Measurements from ENCODE around the gene RELT. TPM values are rescaled to one million over a fixed set of nuclear protein-coding genes. Genes with fewer than 3 reads are reported as not detected.

Gene RELT
- total RNA-seq, 1 experiment from 2014 or later, result 11.7 TPM

DNA sequence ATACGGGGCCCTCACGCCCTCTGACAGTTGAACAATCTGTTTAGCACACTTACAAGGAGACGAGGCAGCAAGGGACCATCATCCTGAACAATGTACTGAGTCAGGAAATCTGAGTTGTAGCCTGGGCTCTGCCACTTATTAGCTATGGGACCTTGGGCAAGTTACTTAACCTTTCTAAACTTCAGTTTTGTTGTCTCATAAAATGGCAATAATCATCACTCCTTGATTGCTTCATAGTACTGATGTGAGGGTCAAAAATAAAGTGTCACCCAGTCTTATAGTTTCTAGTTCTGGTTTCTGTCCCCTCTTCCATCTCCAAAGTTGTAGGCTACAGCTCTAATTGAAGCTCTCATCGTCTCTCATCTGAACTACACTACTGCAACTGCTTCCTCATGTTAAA, 46.7 kb downstream of the RELT start:
- H3K4me3 Mint-ChIP-seq (ENCODE audit: unreplicated experiment), result no peak overlapping the region
- no peaks in the 10 kb centered on the region for H3K27me3 ChIP-seq (replicated peaks; ENCODE audit: control insufficient read depth, insufficient read depth, low read length)
- H3K9me3 ChIP-seq, result no peaks in the 10 kb centered on the region
- TF ChIP-seq, protein P1, sequence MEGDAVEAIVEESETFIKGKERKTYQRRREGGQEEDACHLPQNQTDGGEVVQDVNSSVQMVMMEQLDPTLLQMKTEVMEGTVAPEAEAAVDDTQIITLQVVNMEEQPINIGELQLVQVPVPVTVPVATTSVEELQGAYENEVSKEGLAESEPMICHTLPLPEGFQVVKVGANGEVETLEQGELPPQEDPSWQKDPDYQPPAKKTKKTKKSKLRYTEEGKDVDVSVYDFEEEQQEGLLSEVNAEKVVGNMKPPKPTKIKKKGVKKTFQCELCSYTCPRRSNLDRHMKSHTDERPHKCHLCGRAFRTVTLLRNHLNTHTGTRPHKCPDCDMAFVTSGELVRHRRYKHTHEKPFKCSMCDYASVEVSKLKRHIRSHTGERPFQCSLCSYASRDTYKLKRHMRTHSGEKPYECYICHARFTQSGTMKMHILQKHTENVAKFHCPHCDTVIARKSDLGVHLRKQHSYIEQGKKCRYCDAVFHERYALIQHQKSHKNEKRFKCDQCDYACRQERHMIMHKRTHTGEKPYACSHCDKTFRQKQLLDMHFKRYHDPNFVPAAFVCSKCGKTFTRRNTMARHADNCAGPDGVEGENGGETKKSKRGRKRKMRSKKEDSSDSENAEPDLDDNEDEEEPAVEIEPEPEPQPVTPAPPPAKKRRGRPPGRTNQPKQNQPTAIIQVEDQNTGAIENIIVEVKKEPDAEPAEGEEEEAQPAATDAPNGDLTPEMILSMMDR (IDR thresholded peaks at IDR 0.05; ENCODE audit: insufficient read depth in 1 of 2, low read depth in 1 of 2, low read length in 1 of 2, severe bottlenecking in 1 of 2, unreplicated experiment in 1 of 2), result no peak
- intact Hi-C loops (cut with micrococcal nuclease; ENCODE audit: unreplicated experiment), result no loop called here
- no peaks in the 10 kb centered on the region for H3K9me3 Mint-ChIP-seq (ENCODE audit: unreplicated experiment)
- no peak overlapping the region for H3K27ac Mint-ChIP-seq (ENCODE audit: unreplicated experiment)
- no peak overlapping the region for H3K4me3 ChIP-seq (ENCODE audit: low read depth, low read length)
- no peaks in the 10 kb centered on the region for H3K4me1 Mint-ChIP-seq (ENCODE audit: low read depth, unreplicated experiment)
- DNase-seq, result no peak
- H3K27me3 Mint-ChIP-seq (ENCODE audit: insufficient read depth, unreplicated experiment), result no peaks in the 10 kb centered on the region
- H3K36me3 Mint-ChIP-seq (ENCODE audit: insufficient read depth, unreplicated experiment), result peaks cover 5% of the 10 kb centered on the region
- CTCF ChIA-PET, result interaction anchor here (0.8 to 1.3 kb wide), 4 partner anchors 8 to 72 kb away, joined by 3 to 4 read pairs (median 3); no protein-coding TSS in a partner anchor
- POLR2A ChIA-PET, result no interaction called here
- no peaks in the 10 kb centered on the region for H3K36me3 ChIP-seq (ENCODE audit: control insufficient read depth, insufficient read depth, low read length)
- no peaks in the 10 kb centered on the region for H3K4me1 ChIP-seq
- no TSS peak for BruUV-seq (replicated peaks)

DNA sequence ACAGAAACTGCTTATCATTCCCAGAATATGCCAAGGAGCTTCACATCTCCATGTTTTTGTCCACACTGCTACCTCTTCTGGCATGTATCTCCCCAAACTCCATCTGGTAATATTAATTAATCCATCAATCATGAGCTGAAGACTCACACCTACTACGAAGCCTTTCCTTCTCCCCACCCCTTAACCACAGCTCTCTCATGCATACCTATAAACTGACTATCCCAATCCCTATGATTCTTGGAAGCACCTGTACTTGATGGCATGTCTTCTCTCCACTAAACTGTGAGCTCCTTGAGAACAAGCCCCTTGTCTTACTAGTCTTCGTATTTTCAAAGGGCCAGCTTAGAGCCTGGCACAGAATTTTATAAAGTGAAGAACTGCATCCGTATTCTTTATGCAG, 47.3 kb downstream of the RELT start:
- no peaks in the 10 kb centered on the region for H3K36me3 ChIP-seq (ENCODE audit: control insufficient read depth, insufficient read depth, low read length)
- Mint-ChIP-seq H3K36me3 (ENCODE audit: insufficient read depth, unreplicated experiment) (peaks cover 5% of the 10 kb centered on the region), H3K4me1 (ENCODE audit: low read depth, unreplicated experiment) (no peaks in the 10 kb centered on the region), H3K9me3 (ENCODE audit: unreplicated experiment) (no peaks in the 10 kb centered on the region), H3K27ac (ENCODE audit: unreplicated experiment) (no peak overlapping the region), H3K27me3 (ENCODE audit: insufficient read depth, unreplicated experiment) (no peaks in the 10 kb centered on the region), H3K4me3 (ENCODE audit: unreplicated experiment) (no peak overlapping the region)
- TF ChIP-seq, protein P1 (IDR thresholded peaks at IDR 0.05; ENCODE audit: insufficient read depth in 1 of 2, low read depth in 1 of 2, low read length in 1 of 2, severe bottlenecking in 1 of 2, unreplicated experiment in 1 of 2), result no peak
- POLR2A ChIA-PET, result no interaction called here
- no peak for DNase-seq
- CTCF ChIA-PET, result interaction anchor here (0.5 to 1.3 kb wide), 5 partner anchors 15 to 174 kb away, joined by 3 to 10 read pairs (median 3); partner anchors contain the start of gene FAM168A
- H3K4me1 ChIP-seq, result no peaks in the 10 kb centered on the region
- no peaks in the 10 kb centered on the region for H3K27me3 ChIP-seq (replicated peaks; ENCODE audit: control insufficient read depth, insufficient read depth, low read length)
- no peak overlapping the region for H3K4me3 ChIP-seq (ENCODE audit: low read depth, low read length)
- intact Hi-C loops (cut with micrococcal nuclease; ENCODE audit: unreplicated experiment), result no loop called here
- BruUV-seq (replicated peaks), result no TSS peak
- no peaks in the 10 kb centered on the region for H3K9me3 ChIP-seq

DNA sequence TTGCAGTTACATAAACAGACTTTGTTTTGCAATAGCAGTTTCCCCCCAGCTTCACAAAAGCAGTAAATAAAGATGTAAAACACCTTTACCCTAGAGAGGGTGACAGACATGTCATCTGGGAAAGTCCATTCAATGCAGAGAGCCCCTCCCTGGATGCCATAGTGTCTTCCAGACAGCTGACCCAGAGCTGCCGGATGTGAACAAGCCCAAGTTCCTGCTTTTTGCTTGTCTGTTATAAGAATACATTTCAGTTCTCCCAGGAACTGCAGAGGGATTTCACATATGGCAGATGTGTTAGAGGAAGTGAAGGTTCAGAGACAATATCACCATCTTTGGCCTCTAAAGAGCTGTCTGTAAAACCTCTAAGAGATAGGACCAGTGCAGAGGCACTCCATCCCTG, 48.9 kb downstream of the RELT start:
- TF ChIP-seq, protein P1 (IDR thresholded peaks at IDR 0.05; ENCODE audit: insufficient read depth in 1 of 2, low read depth in 1 of 2, low read length in 1 of 2, severe bottlenecking in 1 of 2, unreplicated experiment in 1 of 2), result no peak

More for the DNA sequence above, 48.9 kb downstream of the RELT start:
- POLR2A ChIA-PET, result no interaction called here
- no peaks in the 10 kb centered on the region for H3K27me3 ChIP-seq (replicated peaks; ENCODE audit: control insufficient read depth, insufficient read depth, low read length)
- no peaks in the 10 kb centered on the region for H3K27me3 Mint-ChIP-seq (ENCODE audit: insufficient read depth, unreplicated experiment)
- CTCF ChIA-PET, result no interaction called here
- intact Hi-C loops (cut with micrococcal nuclease; ENCODE audit: unreplicated experiment), result no loop called here
- peaks cover 5% of the 10 kb centered on the region for H3K36me3 Mint-ChIP-seq (ENCODE audit: insufficient read depth, unreplicated experiment)
- DNase-seq, result no peak
- no peak overlapping the region for H3K4me3 ChIP-seq (ENCODE audit: low read depth, low read length)
- no peaks in the 10 kb centered on the region for H3K4me1 ChIP-seq
- no TSS peak for BruUV-seq (replicated peaks)
- H3K9me3 Mint-ChIP-seq (ENCODE audit: unreplicated experiment), result no peaks in the 10 kb centered on the region
- H3K9me3 ChIP-seq, result no peaks in the 10 kb centered on the region
- no peaks in the 10 kb centered on the region for H3K4me1 Mint-ChIP-seq (ENCODE audit: low read depth, unreplicated experiment)
- no peak overlapping the region for H3K27ac Mint-ChIP-seq (ENCODE audit: unreplicated experiment)
- H3K4me3 Mint-ChIP-seq (ENCODE audit: unreplicated experiment), result no peak overlapping the region
- no peaks in the 10 kb centered on the region for H3K36me3 ChIP-seq (ENCODE audit: control insufficient read depth, insufficient read depth, low read length)
